IMR-90 (cell line): ENCODE results near the gene ST6GALNAC3.
"Not testable (repeated sequence)": the region's sequence is repeated elsewhere in the genome, so short reads cannot be mapped to it uniquely, and the experiment has no call there.

ENCODE experiments used
- CEBPB ChIP-seq: IDR thresholded peaks from 2 replicates; pipeline ENCODE4 v1.6.1; 2012; ENCODE audit warnings: low read depth, low read length, improper control_type of control experiment
- CHD1 ChIP-seq: IDR thresholded peaks from 2 replicates; pipeline ENCODE4 v1.6.1; 2012; ENCODE audit warnings: low read depth, low read length, improper control_type of control experiment
- CTCF ChIP-seq: conservative IDR thresholded peaks from 2 replicates; pipeline ENCODE4 v1.5.1; 2012; ENCODE audit warnings: mild to moderate bottlenecking, low read depth, low read length, improper control_type of control experiment
- FOS ChIP-seq: fragments of 150-350 bp; IDR thresholded peaks from 2 replicates; pipeline ENCODE4 v1.6.1; 2016; ENCODE audit warnings: low read depth, low read length
- MAFK ChIP-seq: IDR thresholded peaks from 2 replicates; pipeline ENCODE4 v1.6.1; 2012; ENCODE audit warnings: low read depth, low read length, improper control_type of control experiment
- MAZ ChIP-seq: IDR thresholded peaks from 2 replicates; pipeline ENCODE4 v1.6.1; 2012; ENCODE audit warnings: low read depth, mild to moderate bottlenecking, low read length, improper control_type of control experiment, moderate library complexity, borderline replicate concordance
- MXI1 ChIP-seq: IDR thresholded peaks from 2 replicates; pipeline ENCODE4 v1.6.1; 2012; ENCODE audit warnings: low read depth, mild to moderate bottlenecking, low read length, moderate library complexity, borderline replicate concordance
- POLR2A ChIP-seq: IDR thresholded peaks from 2 replicates; pipeline ENCODE4 v1.6.1; 2012; ENCODE audit warnings: mild to moderate bottlenecking, low read depth, low read length
- RAD21 ChIP-seq: IDR thresholded peaks from 2 replicates; pipeline ENCODE4 v1.6.1; 2012; ENCODE audit warnings: low read length, improper control_type of control experiment
- RCOR1 ChIP-seq: IDR thresholded peaks from 2 replicates; pipeline ENCODE4 v1.6.1; 2012; ENCODE audit warnings: mild to moderate bottlenecking, low read length, improper control_type of control experiment; ENCODE audit not compliant: insufficient replicate concordance
- RFX5 ChIP-seq: IDR thresholded peaks from 2 replicates; pipeline ENCODE4 v1.8.0; 2012; ENCODE audit warnings: low read depth, mild to moderate bottlenecking, low read length, moderate library complexity
- USF2 ChIP-seq: fragments of 150-350 bp; IDR thresholded peaks from 2 replicates; pipeline ENCODE4 v1.6.1; 2017; ENCODE audit warnings: mild to moderate bottlenecking, antibody characterized with exemption, low read length, low read depth

- TF ChIP-seq CTCF, CEBPB, MXI1, CHD1, USF2, RAD21, POLR2A, RFX5, RCOR1, FOS, MAZ, MAFK: not testable (repeated sequence)
Observed at GRCh38 chr1:76097064-76097463, 22.5 kb downstream of the ST6GALNAC3 start.
